DOHH2 (cell line): Measurements from ENCODE around the gene L3MBTL4.

ENCODE experiments used
- H3F3A ChIP-seq: fragments of 200-600 bp; sonication (generic), shearing (Covaris generic); 2 replicates; pipeline ENCODE4 v1.6.0; 2016; ENCODE audit warnings: antibody characterized with exemption, mild to moderate bottlenecking; ENCODE audit not compliant: control insufficient read depth, insufficient read depth
- H3K27ac ChIP-seq: fragments of 200-600 bp; sonication (generic); 2 replicates; pipeline ENCODE4 v1.5.1; 2014; ENCODE audit warnings: low read depth, mild to moderate bottlenecking, low read length, moderate library complexity
- H3K27me3 ChIP-seq: fragments of 200-600 bp; sonication (generic); 2 replicates; pipeline ENCODE4 v1.6.1; 2014; ENCODE audit warnings: mild to moderate bottlenecking, low read length, mixed read lengths; ENCODE audit not compliant: control insufficient read depth
- H3K36me3 ChIP-seq: fragments of 200-600 bp; sonication (generic); 2 replicates; pipeline ENCODE4 v1.6.1; 2014; ENCODE audit warnings: mild to moderate bottlenecking, low read length, moderate library complexity, mixed read lengths; ENCODE audit not compliant: control insufficient read depth
- H3K4me1 ChIP-seq: fragments of 200-600 bp; sonication (generic); 2 replicates; pipeline ENCODE4 v1.6.1; 2014; ENCODE audit warnings: mild to moderate bottlenecking, low read length, mixed read lengths; ENCODE audit not compliant: control insufficient read depth
- H3K4me2 ChIP-seq: fragments of 200-600 bp; sonication (generic); 2 replicates; pipeline ENCODE4 v1.6.0; 2014; ENCODE audit warnings: mild to moderate bottlenecking, low read length, moderate library complexity
- H3K4me3 ChIP-seq: fragments of 200-600 bp; sonication (generic); 2 replicates; pipeline ENCODE4 v1.5.1; 2014; ENCODE audit warnings: mild to moderate bottlenecking, low read length, mixed read lengths
- H3K79me2 ChIP-seq: fragments of 200-600 bp; sonication (generic); 2 replicates; pipeline ENCODE4 v1.6.1; 2014; ENCODE audit warnings: mild to moderate bottlenecking, low read length, mixed read lengths; ENCODE audit not compliant: control insufficient read depth
- H3K9me2 ChIP-seq: fragments of 200-600 bp; sonication (generic); replicated peaks from 2 replicates; pipeline ENCODE4 v1.6.1; 2014; ENCODE audit warnings: mild to moderate bottlenecking, low read length, mixed read lengths; ENCODE audit not compliant: control insufficient read depth
- H3K9me3 ChIP-seq: fragments of 200-600 bp; sonication (generic); 2 replicates; pipeline ENCODE4 v1.6.1; 2014; ENCODE audit warnings: antibody characterized with exemption, low read length, mixed read lengths; ENCODE audit not compliant: control insufficient read depth, insufficient read depth
- H4K20me1 ChIP-seq: fragments of 200-600 bp; sonication (generic); 2 replicates; pipeline ENCODE4 v1.6.0; 2014; ENCODE audit warnings: low read depth, mild to moderate bottlenecking, antibody characterized with exemption, low read length, moderate library complexity; ENCODE audit not compliant: control insufficient read depth, insufficient read depth
- CTCF ChIP-seq: fragments of 200-600 bp; sonication (generic); IDR thresholded peaks from one replicate; pipeline ENCODE4 v1.5.1; 2014; ENCODE audit warnings: antibody characterized with exemption, mild to moderate bottlenecking, low read depth, low read length; ENCODE audit not compliant: poor library complexity, severe bottlenecking
- EZH2phosphoT487 ChIP-seq: fragments of 200-600 bp; sonication (generic); IDR thresholded peaks from 2 replicates; pipeline ENCODE4 v1.6.1; 2017; ENCODE audit warnings: borderline replicate concordance, mild to moderate bottlenecking, antibody characterized with exemption, low read length, moderate library complexity, mixed read lengths

The L3MBTL4 gene

GRCh38 chr18:6271585-6271984 is 143.1 kb downstream of the L3MBTL4 start:
- Histone ChIP-seq H3K79me2 (no peaks in the 10 kb centered on the region), H3K9me2 (no peaks in the 10 kb centered on the region), H4K20me1 (no peaks in the 10 kb centered on the region), H3K9me3 (no peaks in the 10 kb centered on the region; the same call in 1 of the 2 replicates), H3K4me2 (no peak overlapping the region), H3K27me3 (no peaks in the 10 kb centered on the region), H3K4me1 (no peaks in the 10 kb centered on the region), H3F3A (no peaks in the 10 kb centered on the region), H3K27ac (no peak overlapping the region), H3K36me3 (no peaks in the 10 kb centered on the region), H3K4me3 (no peak overlapping the region)
- TF ChIP-seq EZH2phosphoT487 (no peak), CTCF (no peak)

GRCh38 chr18:6270771-6271216 is 143.9 kb downstream of the L3MBTL4 start:
- Histone ChIP-seq H3K4me2 (no peak overlapping the region), H3K9me3 (no peaks in the 10 kb centered on the region; the same call in 1 of the 2 replicates), H3K9me2 (no peaks in the 10 kb centered on the region), H3K4me1 (no peaks in the 10 kb centered on the region), H3F3A (no peaks in the 10 kb centered on the region), H3K79me2 (no peaks in the 10 kb centered on the region), H3K36me3 (no peaks in the 10 kb centered on the region), H3K27me3 (no peaks in the 10 kb centered on the region), H3K27ac (no peak overlapping the region), H4K20me1 (no peaks in the 10 kb centered on the region), H3K4me3 (no peak overlapping the region)
- no peak for TF ChIP-seq EZH2phosphoT487
- TF ChIP-seq CTCF, result no peak

- H3F3A ChIP-seq, result no peaks in the 10 kb centered on the region
- H3K4me3 ChIP-seq, result no peak overlapping the region
- no peaks in the 10 kb centered on the region for H3K79me2 ChIP-seq
- no peaks in the 10 kb centered on the region; the same call in 1 of the 2 replicates for H3K9me3 ChIP-seq
- H3K4me1 ChIP-seq, result no peaks in the 10 kb centered on the region
- no peaks in the 10 kb centered on the region for H3K27me3 ChIP-seq
- TF ChIP-seq EZH2phosphoT487 (no peak), CTCF (no peak)
- H3K36me3 ChIP-seq, result no peaks in the 10 kb centered on the region
- H4K20me1 ChIP-seq, result no peaks in the 10 kb centered on the region
- no peak overlapping the region for H3K27ac ChIP-seq
- H3K9me2 ChIP-seq, result no peaks in the 10 kb centered on the region
- no peak overlapping the region for H3K4me2 ChIP-seq
Observed at GRCh38 chr18:6269660-6270332, 144.9 kb downstream of the L3MBTL4 start.
